HEK293 (cell line): ENCODE measurements around the gene PCDHAC2.

Experiments used
- CTCF ChIP-seq: fragments of 450-650 bp; formaldehyde crosslinking; IDR thresholded peaks from 2 replicates; pipeline ENCODE4 v1.5.1; 2016; ENCODE audit warnings: missing biosample characterization, missing genetic modification characterization
- ZNF24 ChIP-seq: fragments of 450-650 bp; formaldehyde crosslinking; IDR thresholded peaks from 2 replicates; pipeline ENCODE4 v1.5.1; 2016; ENCODE audit warnings: missing biosample characterization, missing genetic modification characterization
- ZNF449 ChIP-seq: fragments of 450-650 bp; formaldehyde crosslinking; IDR thresholded peaks from 2 replicates; pipeline ENCODE4 v1.5.1; 2017; ENCODE audit warnings: missing biosample characterization, mild to moderate bottlenecking, missing genetic modification characterization, moderate library complexity
- ZNF792 ChIP-seq: fragments of 450-650 bp; formaldehyde crosslinking; IDR thresholded peaks from 2 replicates; pipeline ENCODE4 v1.5.1; 2016; ENCODE audit warnings: missing biosample characterization, missing genetic modification characterization

- TF ChIP-seq ZNF449 (tag by site-specific recombination) (no peak), CTCF (tag by site-specific recombination) (no peak), ZNF792 (no peak), ZNF24 (tag by site-specific recombination) (no peak)
These were observed 42.7 kb upstream of the PCDHAC2 start for GRCh38 chr5:140923601-140924000.
